ENCODE data around the gene GATA2.

GATA2 gene

GRCh38 chr3:128472449-128473179, 20.4 kb downstream of the GATA2 start:
- DNase-seq = no peak

GRCh38 chr3:128471720-128472119, 21.3 kb downstream of the GATA2 start:
- no peak for DNase-seq

- no peak for DNase-seq
Observed at GRCh38 chr3:128471110-128471509, 21.9 kb downstream of the GATA2 start.

GRCh38 chr3:128470134-128470899, 22.7 kb downstream of the GATA2 start:
- DNase-seq = no peak

- DNase-seq = no peak
Observed at GRCh38 chr3:128469556-128469955, 23.4 kb downstream of the GATA2 start.

- DNase-seq = no peak
Observed at GRCh38 chr3:128468791-128469527, 24.0 kb downstream of the GATA2 start.

GRCh38 chr3:128468285-128468790, 24.7 kb downstream of the GATA2 start:
- DNase-seq = no peak

GRCh38 chr3:128466840-128467541, 26.0 kb downstream of the GATA2 start, which contains the start of gene DNAJB8:
DNAJB8 (minus strand) TSS chr3:128466890; CDS start chr3:128463245, 3,645 bp downstream.
- no peak for DNase-seq

GRCh38 chr3:128464702-128465101, 28.3 kb downstream of the GATA2 start:
- no peak for DNase-seq

GRCh38 chr3:128464188-128464587, 28.8 kb downstream of the GATA2 start:
- no peak for DNase-seq

- DNase-seq = no peak
Observed at GRCh38 chr3:128463771-128464170, 29.2 kb downstream of the GATA2 start.

GRCh38 chr3:128463354-128463753, 29.6 kb downstream of the GATA2 start:
- DNase-seq = no peak

GRCh38 chr3:128462931-128463330, 30.1 kb downstream of the GATA2 start:
- no peak for DNase-seq

GRCh38 chr3:128462341-128462910, 30.6 kb downstream of the GATA2 start:
- DNase-seq = no peak

- DNase-seq = no peak
Observed at GRCh38 chr3:128461731-128462130, 31.3 kb downstream of the GATA2 start.

GRCh38 chr3:128459461-128459820, 33.6 kb downstream of the GATA2 start:
- DNase-seq = no peak

GRCh38 chr3:128458746-128459460, 34.1 kb downstream of the GATA2 start:
- no peak for DNase-seq

- DNase-seq = no peak
Observed at GRCh38 chr3:128457937-128458336, 35.1 kb downstream of the GATA2 start.

- DNase-seq = no peak
Observed at GRCh38 chr3:128456776-128457715, 36.0 kb downstream of the GATA2 start.
